Esophagus squamous epithelium (tissue), 5 donors: ENCODE results near the gene PRUNE2. TPM values are rescaled to one million over a fixed set of nuclear protein-coding genes. Genes with fewer than 3 reads are reported as not detected.
A peak's percentile ranks its signal among the peaks of the same experiment; 100 is the strongest.
"Not testable (repeated sequence)": the region's sequence is repeated elsewhere in the genome, so short reads cannot be mapped to it uniquely, and the experiment has no call there.

Source experiments
- DNase-seq: peaks from one replicate; lab custom pipeline; 2025; lab: John Stamatoyannopoulos, UW
- H3K27ac ChIP-seq, 4 donors: fragments of 200-600 bp; sonication (generic); one replicate each; pipeline ENCODE4 v1.5.1; 2016 to 2019; ENCODE audit warnings: mild to moderate bottlenecking in 1 of 4
- H3K27me3 ChIP-seq, 4 donors: fragments of 200-600 bp; sonication (generic); 1 replicate in 3 of 4; 2 replicates in 1 of 4; pipeline versions ENCODE4 v1.5.1 to v1.6.0; 2017 to 2021; ENCODE audit warnings: antibody characterized with exemption in 1 of 4
- H3K36me3 ChIP-seq, 3 donors: fragments of 200-600 bp; sonication (generic); one replicate each; pipeline ENCODE4 v1.5.1; 2016 to 2019
- H3K4me1 ChIP-seq, 3 donors: fragments of 200-600 bp; sonication (generic); one replicate each; pipeline ENCODE4 v1.5.1; 2017 to 2019
- H3K4me3 ChIP-seq, 4 donors: fragments of 200-600 bp; sonication (generic); 1 replicate in 3 of 4; 2 replicates in 1 of 4; pipeline ENCODE4 v1.5.1; 2016 to 2019; ENCODE audit warnings: mild to moderate bottlenecking in 2 of 4, moderate library complexity in 1 of 4
- H3K9me3 ChIP-seq, 3 donors: fragments of 200-600 bp; sonication (generic); one replicate each; pipeline ENCODE4 v1.5.1; 2016 to 2019
- POLR2A ChIP-seq, 4 donors: fragments of 450-650 bp; IDR thresholded peaks; one replicate each; pipeline ENCODE4 v1.6.1; 2017; ENCODE audit warnings: antibody characterized with exemption in 4 of 4, mild to moderate bottlenecking in 4 of 4, moderate library complexity in 3 of 4
- WGBS, 2 donors: methylation state at CpG; one replicate each; pipeline ENCODE4 v1.1.5; 2018; 5-methylcytosine and 5-hydroxymethylcytosine counted together
- intact Hi-C: fragments of 100-400 bp; cut with DNase I; formaldehyde crosslinking; loops from one replicate; pipeline ENCODE4 v1.15.0; 2022
- total RNA-seq, 4 donors: library from RNA; depleted of rRNA; stranded (reverse); fragments of >200 nt; gene quantifications; one replicate each; pipeline ENCODE4 v1.1.0, GENCODE V29; 2016
- TF ChIP-seq, protein P1 (sequence below), 6 experiments: fragments of 450-650 bp in 4 of 6; fragments of 200-600 bp in 2 of 6; sonication (generic) in 2 of 6; IDR thresholded peaks; one replicate each; pipeline ENCODE4 v1.5.1; 2016 to 2019; ENCODE audit warnings: antibody characterized with exemption in 6 of 6, mild to moderate bottlenecking in 4 of 6, moderate library complexity in 4 of 6
- donor health status: DM: yes; HTN: yes; CAD: no.

The PRUNE2 gene, protein sequence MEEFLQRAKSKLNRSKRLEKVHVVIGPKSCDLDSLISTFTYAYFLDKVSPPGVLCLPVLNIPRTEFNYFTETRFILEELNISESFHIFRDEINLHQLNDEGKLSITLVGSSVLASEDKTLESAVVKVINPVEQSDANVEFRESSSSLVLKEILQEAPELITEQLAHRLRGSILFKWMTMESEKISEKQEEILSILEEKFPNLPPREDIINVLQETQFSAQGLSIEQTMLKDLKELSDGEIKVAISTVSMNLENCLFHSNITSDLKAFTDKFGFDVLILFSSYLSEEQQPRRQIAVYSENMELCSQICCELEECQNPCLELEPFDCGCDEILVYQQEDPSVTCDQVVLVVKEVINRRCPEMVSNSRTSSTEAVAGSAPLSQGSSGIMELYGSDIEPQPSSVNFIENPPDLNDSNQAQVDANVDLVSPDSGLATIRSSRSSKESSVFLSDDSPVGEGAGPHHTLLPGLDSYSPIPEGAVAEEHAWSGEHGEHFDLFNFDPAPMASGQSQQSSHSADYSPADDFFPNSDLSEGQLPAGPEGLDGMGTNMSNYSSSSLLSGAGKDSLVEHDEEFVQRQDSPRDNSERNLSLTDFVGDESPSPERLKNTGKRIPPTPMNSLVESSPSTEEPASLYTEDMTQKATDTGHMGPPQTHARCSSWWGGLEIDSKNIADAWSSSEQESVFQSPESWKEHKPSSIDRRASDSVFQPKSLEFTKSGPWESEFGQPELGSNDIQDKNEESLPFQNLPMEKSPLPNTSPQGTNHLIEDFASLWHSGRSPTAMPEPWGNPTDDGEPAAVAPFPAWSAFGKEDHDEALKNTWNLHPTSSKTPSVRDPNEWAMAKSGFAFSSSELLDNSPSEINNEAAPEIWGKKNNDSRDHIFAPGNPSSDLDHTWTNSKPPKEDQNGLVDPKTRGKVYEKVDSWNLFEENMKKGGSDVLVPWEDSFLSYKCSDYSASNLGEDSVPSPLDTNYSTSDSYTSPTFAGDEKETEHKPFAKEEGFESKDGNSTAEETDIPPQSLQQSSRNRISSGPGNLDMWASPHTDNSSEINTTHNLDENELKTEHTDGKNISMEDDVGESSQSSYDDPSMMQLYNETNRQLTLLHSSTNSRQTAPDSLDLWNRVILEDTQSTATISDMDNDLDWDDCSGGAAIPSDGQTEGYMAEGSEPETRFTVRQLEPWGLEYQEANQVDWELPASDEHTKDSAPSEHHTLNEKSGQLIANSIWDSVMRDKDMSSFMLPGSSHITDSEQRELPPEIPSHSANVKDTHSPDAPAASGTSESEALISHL (N-terminal part only)
- total RNA-seq: 100 to 1,000 TPM in 1 of 4 donors, 10 to 100 TPM in 2, 1 to 10 TPM in 1; 9.9 to 126 (median 26.7) TPM

DNA sequence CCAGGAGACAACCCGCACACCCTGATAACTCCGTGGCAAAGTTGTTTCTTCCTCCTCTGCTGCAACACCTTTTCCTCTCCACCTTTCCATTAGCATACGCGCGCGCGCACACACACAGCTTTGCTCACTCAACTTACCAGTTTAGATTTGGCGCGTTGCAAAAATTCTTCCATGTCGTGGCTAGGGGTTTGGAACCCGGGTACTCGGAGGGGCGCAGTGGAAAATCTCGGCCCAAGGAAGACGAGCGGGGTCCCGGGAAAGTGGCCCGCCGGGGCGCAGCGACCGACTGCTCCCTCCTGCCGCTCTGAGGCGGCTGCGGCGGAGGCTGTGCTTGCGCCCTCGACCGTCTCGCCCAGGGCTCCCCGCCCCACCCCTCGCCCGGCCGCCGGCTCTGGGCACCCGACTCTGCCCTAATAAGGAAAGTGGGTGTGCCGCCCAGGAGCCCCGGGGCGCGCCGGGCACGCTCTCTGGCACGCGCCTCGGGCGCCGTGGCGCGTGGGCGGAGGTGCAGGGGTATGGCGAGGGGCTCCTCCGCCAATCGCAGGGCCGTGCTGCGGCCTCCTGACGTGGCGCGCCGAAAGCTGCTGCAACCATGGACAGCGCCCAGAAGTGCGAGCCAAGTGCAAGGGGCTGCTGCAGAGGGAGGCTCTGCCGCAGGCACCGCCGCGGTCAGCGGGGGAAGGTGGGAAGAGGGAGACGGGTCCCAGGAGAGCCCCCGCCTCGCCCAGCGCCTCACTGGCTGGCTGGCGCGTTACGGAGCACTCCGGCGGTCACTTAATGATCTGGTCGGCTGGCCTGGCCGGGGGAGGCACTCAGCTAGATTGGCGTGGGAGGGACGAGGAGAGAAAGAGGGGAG is at the start of gene PRUNE2:
Gene PRUNE2 (minus strand): TSS at position 324 of the 856 bp plus-strand sequence. CDS start 151 bp downstream, at position 173.
- TF ChIP-seq POLR2A (IDR thresholded peaks at IDR 0.05): peak in 2 of 4 donors; percentile 57 to 72
- TF ChIP-seq, protein P1, sequence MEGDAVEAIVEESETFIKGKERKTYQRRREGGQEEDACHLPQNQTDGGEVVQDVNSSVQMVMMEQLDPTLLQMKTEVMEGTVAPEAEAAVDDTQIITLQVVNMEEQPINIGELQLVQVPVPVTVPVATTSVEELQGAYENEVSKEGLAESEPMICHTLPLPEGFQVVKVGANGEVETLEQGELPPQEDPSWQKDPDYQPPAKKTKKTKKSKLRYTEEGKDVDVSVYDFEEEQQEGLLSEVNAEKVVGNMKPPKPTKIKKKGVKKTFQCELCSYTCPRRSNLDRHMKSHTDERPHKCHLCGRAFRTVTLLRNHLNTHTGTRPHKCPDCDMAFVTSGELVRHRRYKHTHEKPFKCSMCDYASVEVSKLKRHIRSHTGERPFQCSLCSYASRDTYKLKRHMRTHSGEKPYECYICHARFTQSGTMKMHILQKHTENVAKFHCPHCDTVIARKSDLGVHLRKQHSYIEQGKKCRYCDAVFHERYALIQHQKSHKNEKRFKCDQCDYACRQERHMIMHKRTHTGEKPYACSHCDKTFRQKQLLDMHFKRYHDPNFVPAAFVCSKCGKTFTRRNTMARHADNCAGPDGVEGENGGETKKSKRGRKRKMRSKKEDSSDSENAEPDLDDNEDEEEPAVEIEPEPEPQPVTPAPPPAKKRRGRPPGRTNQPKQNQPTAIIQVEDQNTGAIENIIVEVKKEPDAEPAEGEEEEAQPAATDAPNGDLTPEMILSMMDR (IDR thresholded peaks at IDR 0.05): no peak
- H3K36me3 ChIP-seq: no peaks in the 10 kb centered on the region
- peak within 1 kb of the TSS; percentile 20 to 64 (median 44) for H3K4me3 ChIP-seq
- DNase-seq: no peak
- peaks cover 3 to 17% (median 7%) of the 10 kb centered on the region in 3 donors for H3K4me1 ChIP-seq
- intact Hi-C loops: no loop called here
- 3 to 9% methylated on average over 11 to 14 of the region's 79 CpGs for WGBS, 2 donors
- H3K27ac ChIP-seq: peak within 1 kb of the TSS in 3 of 4 donors; percentile 66 to 76 (median 75)
- H3K9me3 ChIP-seq: no peaks in the 10 kb centered on the region
- H3K27me3 ChIP-seq: peaks cover 0 to 74% (median 0%) of the 10 kb centered on the region in 4 donors

DNA sequence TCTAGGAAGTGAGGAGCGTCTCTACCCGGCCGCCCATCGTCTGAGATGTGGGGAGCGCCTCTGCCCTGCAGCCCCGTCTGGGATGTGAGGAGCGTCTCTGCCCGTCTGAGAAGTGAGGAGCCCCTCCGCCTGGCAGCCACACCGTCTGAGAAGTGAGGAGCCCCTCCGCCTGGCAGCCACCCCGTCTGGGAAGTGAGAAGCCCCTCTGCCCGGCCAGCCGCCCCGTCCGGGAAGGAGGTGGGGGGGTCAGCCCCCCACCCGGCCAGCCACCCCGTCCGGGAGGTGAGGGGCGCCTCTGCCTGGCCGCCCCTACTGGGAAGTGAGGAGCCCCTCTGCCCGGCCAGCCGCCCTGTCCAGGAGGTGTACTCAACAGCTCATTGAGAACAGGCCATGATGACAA is 49.5 kb upstream of the PRUNE2 start:
- WGBS, 2 donors: no CpG with 5 or more reads among the region's 23 CpGs
- H3K27ac ChIP-seq, DNase-seq, H3K27me3 ChIP-seq, H3K4me3 ChIP-seq, H3K36me3 ChIP-seq, H3K9me3 ChIP-seq, intact Hi-C loops, H3K4me1 ChIP-seq: not testable (repeated sequence)

DNA sequence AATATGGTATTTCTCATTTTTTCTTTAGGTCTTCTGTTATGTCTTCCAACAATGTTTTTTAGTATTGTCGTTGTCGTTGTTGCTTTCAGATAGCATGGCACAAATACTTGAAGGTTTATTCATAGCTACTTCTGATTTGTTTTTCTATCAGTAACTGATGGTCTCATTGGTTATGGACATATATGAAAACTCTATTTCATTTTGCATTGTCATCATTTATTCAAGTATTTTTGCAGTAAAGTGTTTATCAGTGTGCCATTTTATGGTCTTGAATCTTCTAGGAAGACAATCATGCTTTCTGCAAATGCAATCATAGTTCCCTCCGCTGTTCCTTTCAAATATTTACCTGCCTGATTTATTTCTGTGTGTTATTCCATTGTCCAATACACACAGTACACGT is 44.0 kb upstream of the PRUNE2 start:
- no peak overlapping the region for H3K27ac ChIP-seq
- intact Hi-C loops: no loop called here
- no peak for DNase-seq
- 74 to 84% methylated on average over 4 of the region's 4 CpGs for WGBS, 2 donors
- no peaks in the 10 kb centered on the region for H3K4me1 ChIP-seq
- no peak overlapping the region for H3K4me3 ChIP-seq
- no peak for TF ChIP-seq POLR2A (IDR thresholded peaks at IDR 0.05)
- TF ChIP-seq, protein P1 (IDR thresholded peaks at IDR 0.05): no peak
- H3K36me3 ChIP-seq: no peaks in the 10 kb centered on the region
- H3K27me3 ChIP-seq: peaks cover 0 to 6% (median 0%) of the 10 kb centered on the region in 4 donors
- H3K9me3 ChIP-seq: no peaks in the 10 kb centered on the region

DNA sequence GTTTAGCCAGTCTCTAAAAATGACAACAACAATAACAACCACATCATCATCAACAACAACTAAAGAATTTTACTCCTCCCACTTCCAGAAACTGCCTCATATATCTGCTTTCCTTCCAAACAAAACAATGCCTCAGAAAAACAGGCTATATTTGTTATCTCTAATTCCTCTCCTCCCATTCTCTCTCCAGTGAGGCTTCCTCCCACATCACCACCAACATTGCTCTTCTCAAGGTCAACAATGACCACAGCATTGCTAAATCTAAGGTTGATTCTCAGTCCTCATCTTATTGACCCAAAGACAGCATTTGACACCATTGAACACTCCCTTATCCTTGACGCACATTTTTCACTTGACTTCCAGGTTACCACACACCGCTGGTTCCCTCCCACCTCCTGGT is 38.1 kb upstream of the PRUNE2 start:
- DNase-seq: no peak

More for the DNA sequence above, 38.1 kb upstream of the PRUNE2 start:
- TF ChIP-seq, protein P1 (IDR thresholded peaks at IDR 0.05): no peak
- TF ChIP-seq POLR2A (IDR thresholded peaks at IDR 0.05): no peak
- 65 to 79% methylated on average over 2 of the region's 2 CpGs for WGBS, 2 donors
- Histone ChIP-seq H3K36me3 (no peaks in the 10 kb centered on the region), H3K9me3 (no peaks in the 10 kb centered on the region), H3K4me1 (no peaks in the 10 kb centered on the region), H3K27me3 (peaks cover 0 to 3% (median 0%) of the 10 kb centered on the region in 4 donors), H3K4me3 (no peak overlapping the region), H3K27ac (no peak overlapping the region)
- intact Hi-C loops: no loop called here
